T-cell (primary cell): Measurements from ENCODE around the gene PARP11. TPM values are rescaled to one million over a fixed set of nuclear protein-coding genes. Genes with fewer than 3 reads are reported as not detected.

Experiments
- ATAC-seq, 4 experiments: fragments of 200-7000 bp in 3 of 4; fragments of 150-1000 bp in 1 of 4; cut with Tn5 transposase; replicated peaks in 1 of 4; 1 replicate in 3 of 4; 2 replicates in 1 of 4; pipeline ENCODE4 v1.10.0; 2021; ENCODE audit warnings: moderate library complexity in 3 of 4, mild to moderate bottlenecking in 2 of 4, moderate number of reproducible peaks in 1 of 4
- CTCF ChIA-PET, 2 donors: fragments of 300-600 bp; sonication (Branson Sonifier 250); formaldehyde crosslinking; loops; one replicate each; lab custom pipeline; 2022; ENCODE audit warnings: antibody characterized with exemption in 2 of 2; lab: Charles Lee
- POLR2A ChIA-PET, 2 donors: fragments of 300-600 bp; sonication (Branson Sonifier 250); formaldehyde crosslinking; loops; one replicate each; lab custom pipeline; 2022; ENCODE audit warnings: antibody characterized with exemption in 2 of 2; lab: Charles Lee
- DNase-seq, 35 experiments: peaks; one replicate each; pipeline versions ENCODE4 v3.0.0 to v3.0.0-alpha.2; 2013 to 2023
- H3K27ac ChIP-seq: one replicate; pipeline ENCODE4 v1.5.1; 2013; ENCODE audit warnings: low read length
- H3K27me3 ChIP-seq, 2 experiments: replicated peaks in 1 of 2; 1 replicate in 1 of 2; 2 replicates in 1 of 2; pipeline versions ENCODE4 v1.6.1 to v1.7.0; 2013; ENCODE audit warnings: low read length in 1 of 2, mixed read lengths in 1 of 2; ENCODE audit not compliant: control insufficient read depth in 2 of 2, insufficient read depth in 2 of 2; ENCODE audit errors: extremely low read depth in 1 of 2
- H3K36me3 ChIP-seq, 2 donors: 1 replicate in 1 of 2; 2 replicates in 1 of 2; pipeline versions ENCODE4 v1.6.1 to v1.7.0; 2013; ENCODE audit warnings: low read length in 1 of 2; ENCODE audit not compliant: control insufficient read depth in 2 of 2, insufficient read depth in 1 of 2; ENCODE audit errors: extremely low read depth in 1 of 2
- H3K4me1 ChIP-seq, 2 experiments: 1 replicate in 1 of 2; 2 replicates in 1 of 2; pipeline versions ENCODE4 v1.6.1 to v1.7.0; 2013; ENCODE audit warnings: low read length in 2 of 2, mixed read lengths in 1 of 2; ENCODE audit not compliant: insufficient read depth in 2 of 2, control insufficient read depth in 1 of 2; ENCODE audit errors: extremely low read depth in 1 of 2
- H3K4me3 ChIP-seq, 2 donors: 1 replicate in 1 of 2; 2 replicates in 1 of 2; pipeline versions ENCODE4 v1.5.1 to v1.7.0; 2013; ENCODE audit warnings: mild to moderate bottlenecking in 2 of 2, low read length in 1 of 2, moderate library complexity in 1 of 2; ENCODE audit not compliant: control insufficient read depth in 1 of 2; ENCODE audit errors: extremely low read depth in 1 of 2
- H3K9me3 ChIP-seq: 2 replicates; pipeline ENCODE4 v1.7.0; 2013
- H3K27ac Mint-ChIP-seq, 2 donors: one replicate each; pipeline ENCODE4 v1.8.0; 2020 to 2021; ENCODE audit warnings: mild to moderate bottlenecking in 2 of 2, mixed read lengths in 2 of 2
- H3K27me3 Mint-ChIP-seq, 2 donors: one replicate each; pipeline ENCODE4 v1.8.0; 2021 to 2022; ENCODE audit warnings: mixed read lengths in 2 of 2
- H3K36me3 Mint-ChIP-seq: one replicate; pipeline ENCODE4 v1.8.0; 2021; ENCODE audit warnings: mixed read lengths
- H3K4me1 Mint-ChIP-seq, 3 donors: one replicate each; pipeline ENCODE4 v1.8.0; 2020 to 2022; ENCODE audit warnings: mixed read lengths in 3 of 3, mild to moderate bottlenecking in 1 of 3
- H3K4me3 Mint-ChIP-seq, 3 donors: one replicate each; pipeline ENCODE4 v1.8.0; 2020 to 2022; ENCODE audit warnings: mild to moderate bottlenecking in 3 of 3, mixed read lengths in 3 of 3, moderate library complexity in 3 of 3
- H3K9me3 Mint-ChIP-seq, 3 donors: one replicate each; pipeline ENCODE4 v1.8.0; 2020 to 2022; ENCODE audit warnings: mixed read lengths in 3 of 3
- WGBS: methylation state at CpG from one replicate; pipeline ENCODE4 v1.1.5; 2013; ENCODE audit warnings: missing lambda C conversion rate; ENCODE audit not compliant: insufficient coverage; 5-methylcytosine and 5-hydroxymethylcytosine counted together
- total RNA-seq, 35 experiments: library from RNA in 6 of 35; stranded (reverse) in 6 of 35; fragments of 120-200 nt in 1 of 35; gene quantifications; one replicate each; pipeline versions ENCODE4 v1.2.1 to v1.2.4 and lab custom pipeline; 2013 to 2026

PARP11 gene
- total RNA-seq, 5 donors from 2014 or later (not counting 1 experiment from before 2014, with no cell fraction given): 24.9 to 30.2 (median 26.3) TPM

DNA sequence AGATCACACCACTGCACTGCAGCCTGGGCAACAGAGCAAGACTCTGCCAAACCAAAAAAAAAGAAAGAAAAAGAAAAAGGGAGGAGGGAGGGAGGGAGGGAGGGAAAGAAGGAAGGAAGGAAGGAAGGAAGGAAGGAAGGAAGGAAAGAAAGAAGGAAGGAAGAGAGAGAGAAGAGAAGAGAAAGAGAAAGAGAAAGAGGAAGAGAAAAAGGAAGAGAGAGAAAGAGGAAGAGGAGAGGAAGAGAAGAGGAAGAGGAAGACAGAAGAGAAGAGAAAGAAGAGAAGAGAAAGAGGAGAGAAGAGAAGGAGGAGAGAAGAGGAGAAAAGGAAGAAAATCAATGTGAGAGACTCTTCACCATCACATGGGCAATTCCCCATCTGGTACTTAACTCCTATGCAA is 62.7 kb downstream of the PARP11 start:
- no peak for ATAC-seq
- Mint-ChIP-seq H3K27ac (peak overlapping the region in 1 of 2 donors; percentile 75), H3K4me1 (peaks cover 9 to 19% (median 14%) of the 10 kb centered on the region in 3 donors), H3K9me3 (no peaks in the 10 kb centered on the region), H3K27me3 (no peaks in the 10 kb centered on the region), H3K36me3 (peaks cover 46% of the 10 kb centered on the region), H3K4me3 (no peak overlapping the region)
- peaks cover 4 to 44% of the 10 kb centered on the region in 2 donors for H3K36me3 ChIP-seq
- H3K4me3 ChIP-seq: no peak overlapping the region
- POLR2A ChIA-PET: no interaction called here
- CTCF ChIA-PET: no interaction called here
- no peak overlapping the region for H3K27ac ChIP-seq
- H3K9me3 ChIP-seq: no peaks in the 10 kb centered on the region
- DNase-seq: no peak
- peaks cover 0 to 2% of the 10 kb centered on the region in 2 experiments for H3K4me1 ChIP-seq
- H3K27me3 ChIP-seq: no peaks in the 10 kb centered on the region

- CTCF ChIA-PET: no interaction called here
- no peaks in the 10 kb centered on the region for H3K27me3 ChIP-seq
- H3K9me3 Mint-ChIP-seq: no peaks in the 10 kb centered on the region
- no peaks in the 10 kb centered on the region for H3K27me3 Mint-ChIP-seq
- H3K4me1 Mint-ChIP-seq: peaks cover 9 to 19% (median 14%) of the 10 kb centered on the region in 3 donors
- DNase-seq (no peak), ATAC-seq (no peak)
- no peak overlapping the region for H3K4me3 ChIP-seq
- POLR2A ChIA-PET: no interaction called here
- no peak overlapping the region for H3K4me3 Mint-ChIP-seq
- no peak overlapping the region for H3K27ac ChIP-seq
- peak overlapping the region in 1 of 2 donors; percentile 41 for H3K27ac Mint-ChIP-seq
- H3K36me3 Mint-ChIP-seq: peaks cover 46% of the 10 kb centered on the region
- WGBS: 100% methylated on average over 4 of the region's 5 CpGs
- peaks cover 4 to 39% of the 10 kb centered on the region in 2 donors for H3K36me3 ChIP-seq
- H3K9me3 ChIP-seq: no peaks in the 10 kb centered on the region
- peaks cover 0 to 2% of the 10 kb centered on the region in 2 experiments for H3K4me1 ChIP-seq
Observed at GRCh38 chr12:3810016-3810370, 63.2 kb downstream of the PARP11 start.

GRCh38 chr12:3809357-3810015 is 63.7 kb downstream of the PARP11 start:
- no peaks in the 10 kb centered on the region for H3K9me3 Mint-ChIP-seq
- H3K36me3 ChIP-seq: peaks cover 4 to 36% of the 10 kb centered on the region in 2 donors
- WGBS: 65% methylated on average over 2 of the region's 6 CpGs

GRCh38 chr12:3805077-3805476 is 68.1 kb downstream of the PARP11 start:
- ChIA-PET CTCF (interaction anchor here (0.6 to 3.3 kb wide), 8 partner anchors 11 to 1792 kb away, joined by 3 to 51 read pairs (median 5); no protein-coding TSS in a partner anchor), POLR2A (no interaction called here)
- Mint-ChIP-seq H3K4me3 (no peak overlapping the region), H3K27me3 (no peaks in the 10 kb centered on the region), H3K27ac (peak overlapping the region in 1 of 2 donors; percentile 2), H3K36me3 (peaks cover 28% of the 10 kb centered on the region), H3K4me1 (peaks cover 0 to 8% (median 8%) of the 10 kb centered on the region in 3 donors), H3K9me3 (no peaks in the 10 kb centered on the region)
- Histone ChIP-seq H3K4me3 (no peak overlapping the region), H3K27ac (no peak overlapping the region), H3K27me3 (no peaks in the 10 kb centered on the region), H3K4me1 (peaks cover 0 to 2% of the 10 kb centered on the region in 2 experiments), H3K9me3 (no peaks in the 10 kb centered on the region), H3K36me3 (peaks cover 4 to 21% of the 10 kb centered on the region in 2 donors)
- no CpG with 5 or more reads among the region's 1 CpG for WGBS
- DNase-seq (no peak), ATAC-seq (no peak)

More at GRCh38 chr12:3809357-3810015, 63.7 kb downstream of the PARP11 start:
- no peaks in the 10 kb centered on the region for H3K27me3 ChIP-seq
- ATAC-seq (no peak), DNase-seq (no peak)
- CTCF ChIA-PET: interaction anchor here (0.6 to 0.8 kb wide), 2 partner anchors 9 to 509 kb away, joined by 3 read pairs; no protein-coding TSS in a partner anchor
- H3K27ac ChIP-seq: no peak overlapping the region
- POLR2A ChIA-PET: no interaction called here
- peak overlapping the region; percentile 16 to 41 for H3K27ac Mint-ChIP-seq
- H3K36me3 Mint-ChIP-seq: peaks cover 47% of the 10 kb centered on the region
- peaks cover 9 to 19% (median 14%) of the 10 kb centered on the region in 3 donors for H3K4me1 Mint-ChIP-seq
- no peaks in the 10 kb centered on the region for H3K27me3 Mint-ChIP-seq
- no peak overlapping the region for H3K4me3 Mint-ChIP-seq
- H3K9me3 ChIP-seq: no peaks in the 10 kb centered on the region
- no peak overlapping the region for H3K4me3 ChIP-seq
- peaks cover 0 to 2% of the 10 kb centered on the region in 2 experiments for H3K4me1 ChIP-seq

GRCh38 chr12:3803865-3804472 is 69.2 kb downstream of the PARP11 start:
- CTCF ChIA-PET: interaction anchor here (0.6 to 3.3 kb wide), 8 partner anchors 12 to 527 kb away, joined by 3 to 51 read pairs (median 8); no protein-coding TSS in a partner anchor
- no peaks in the 10 kb centered on the region for H3K4me1 Mint-ChIP-seq
- no peaks in the 10 kb centered on the region for H3K4me1 ChIP-seq
- no peaks in the 10 kb centered on the region for H3K9me3 Mint-ChIP-seq
- no peak overlapping the region for H3K27ac ChIP-seq
- no peak overlapping the region for H3K4me3 ChIP-seq
- WGBS: 75% methylated on average over 4 of the region's 14 CpGs
- POLR2A ChIA-PET: no interaction called here
- peaks cover 4 to 21% of the 10 kb centered on the region in 2 donors for H3K36me3 ChIP-seq
- no peaks in the 10 kb centered on the region for H3K27me3 Mint-ChIP-seq
- no peaks in the 10 kb centered on the region for H3K9me3 ChIP-seq
- H3K4me3 Mint-ChIP-seq: no peak overlapping the region
- peak; percentile 64 to 91 (median 71) for ATAC-seq
- no peaks in the 10 kb centered on the region for H3K27me3 ChIP-seq
- H3K27ac Mint-ChIP-seq: no peak overlapping the region
- H3K36me3 Mint-ChIP-seq: peaks cover 35% of the 10 kb centered on the region
- peak; percentile 27 to 83 (median 63) for DNase-seq

DNA sequence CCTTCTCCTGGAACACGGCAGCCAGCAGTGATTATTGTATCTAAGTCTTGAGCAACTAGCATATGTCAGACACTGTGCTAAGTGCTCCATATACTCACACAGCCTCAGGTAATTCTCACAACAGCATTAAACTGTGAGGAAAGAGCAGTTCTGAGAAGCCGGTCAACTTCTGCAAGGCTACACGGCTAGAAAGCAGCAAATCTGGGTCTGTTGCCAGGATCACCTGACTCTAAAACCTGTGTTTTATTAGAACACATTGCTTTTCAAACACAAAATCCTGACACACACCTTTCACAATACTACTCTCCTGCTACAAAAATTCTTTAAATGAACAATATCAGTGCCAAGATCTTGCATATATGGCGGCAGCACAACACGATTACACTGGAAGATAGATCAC is 70.5 kb downstream of the PARP11 start:
- Mint-ChIP-seq H3K27me3 (no peaks in the 10 kb centered on the region), H3K36me3 (peaks cover 46% of the 10 kb centered on the region), H3K27ac (no peak overlapping the region), H3K4me3 (no peak overlapping the region), H3K9me3 (no peaks in the 10 kb centered on the region), H3K4me1 (no peaks in the 10 kb centered on the region)
- POLR2A ChIA-PET: no interaction called here
- Histone ChIP-seq H3K27ac (no peak overlapping the region), H3K4me1 (no peaks in the 10 kb centered on the region), H3K27me3 (no peaks in the 10 kb centered on the region), H3K36me3 (peaks cover 4 to 25% of the 10 kb centered on the region in 2 donors), H3K4me3 (no peak overlapping the region), H3K9me3 (no peaks in the 10 kb centered on the region)
- 97% methylated on average over 3 of the region's 5 CpGs for WGBS
- ATAC-seq (no peak), DNase-seq (no peak)
- CTCF ChIA-PET: interaction anchor here (3.1 to 3.3 kb wide), 2 partner anchors 503 kb away, joined by 50 to 51 read pairs; no protein-coding TSS in a partner anchor
